ENCODE data around the gene CETP. TPM values are rescaled to one million over a fixed set of nuclear protein-coding genes. Genes with fewer than 3 reads are reported as not detected.
"Not testable (repeated sequence)": the region's sequence is repeated elsewhere in the genome, so short reads cannot be mapped to it uniquely, and the experiment has no call there.

CETP gene
- total RNA-seq, 4 donors from 2014 or later, result 0.52 to 0.79 TPM; not detected in 2

DNA sequence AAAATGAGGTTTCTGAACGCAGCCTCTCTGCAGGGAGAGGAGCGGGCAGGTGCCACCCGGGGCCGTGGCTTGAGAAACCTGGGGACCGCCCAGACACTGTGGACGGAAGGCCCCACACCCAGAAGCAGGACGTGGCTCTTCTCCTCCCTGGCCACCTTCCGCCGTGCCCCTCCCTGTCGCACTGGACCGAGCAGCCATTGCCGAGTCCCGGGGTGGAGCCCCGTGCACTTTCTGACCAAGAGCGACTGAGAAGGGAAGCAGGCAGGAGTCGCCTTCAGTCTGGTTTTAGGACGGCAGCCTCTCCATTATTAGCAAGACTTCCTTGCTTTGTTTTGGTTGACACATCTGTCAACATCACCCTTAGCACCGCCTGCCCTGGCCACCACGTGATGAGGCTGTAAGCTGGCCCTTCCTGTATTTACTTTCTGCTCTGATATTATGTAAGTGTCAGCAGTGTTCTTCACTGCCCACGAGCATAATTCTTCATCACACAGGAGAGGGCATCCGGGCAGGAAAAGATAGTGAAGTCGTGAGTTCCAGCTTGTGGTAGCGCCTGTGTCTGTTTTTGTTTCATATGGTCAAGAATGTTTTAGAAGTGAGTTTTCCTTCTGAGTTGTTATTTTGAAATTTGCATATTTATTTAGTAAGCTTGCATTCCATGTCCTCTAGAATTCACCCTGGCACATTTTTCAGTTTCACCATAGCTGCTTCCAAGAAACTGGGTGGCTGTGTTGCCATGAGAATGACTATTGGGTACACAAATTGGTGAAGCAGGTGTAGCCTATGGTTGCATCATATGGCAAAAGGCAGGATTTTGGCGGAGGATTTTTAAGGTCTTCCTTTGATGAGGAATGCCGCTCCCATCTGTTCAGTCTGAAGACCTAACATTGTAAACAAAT is 28.8 kb upstream of the CETP start:
- 1 to 2% methylated on average over 13 to 25 of the region's 25 CpGs for WGBS, 2 donors
- peak overlapping the region; percentile 99 for H3K4me3 ChIP-seq (ENCODE audit: low read depth, poor library complexity, severe bottlenecking)
- TF ChIP-seq CTCF (IDR thresholded peaks at IDR 0.05) (no peak), POLR2A (IDR thresholded peaks at IDR 0.05) (no peak)
- intact Hi-C loops (cut with DNase I; ENCODE audit: low total_unique reads), result no loop called here
- DNase-seq (ENCODE audit: low spot score in 2 of 2), result peak; percentile 89 to 95

DNA sequence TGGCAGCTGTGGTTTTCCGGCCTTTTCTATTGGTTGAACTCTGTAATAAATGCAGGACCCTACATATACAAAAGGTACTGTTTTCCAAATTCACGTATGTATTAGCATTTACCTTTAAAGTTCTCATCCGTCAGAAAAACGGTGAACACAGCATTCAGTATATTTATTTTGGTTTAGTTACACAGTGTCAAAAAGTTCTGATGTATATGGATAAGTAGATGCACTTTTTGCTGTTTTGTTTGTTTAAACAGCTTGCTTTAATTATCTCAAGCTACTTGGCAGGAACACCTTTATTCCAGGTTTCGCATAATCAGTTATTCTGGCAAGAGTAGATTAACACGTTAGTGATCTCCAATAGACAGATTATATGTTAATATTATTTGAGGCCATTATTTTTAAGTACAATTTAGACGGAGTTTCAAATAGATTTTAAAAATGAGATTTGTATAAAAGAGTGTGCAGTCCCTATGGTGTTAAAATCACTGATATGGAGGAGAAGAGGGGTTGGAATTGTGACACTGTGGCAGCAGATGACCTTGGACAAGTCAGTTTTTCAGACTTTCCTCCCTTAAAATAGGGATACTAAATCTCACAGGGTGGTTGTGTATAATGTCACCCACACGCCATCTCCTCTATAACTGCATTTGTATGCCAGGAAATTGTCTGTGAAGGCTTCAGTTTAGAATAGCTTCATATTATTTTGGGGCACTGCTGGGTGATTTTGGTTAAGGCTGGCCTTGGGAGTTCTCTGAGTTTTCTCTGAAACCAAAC is 27.7 kb upstream of the CETP start:
- no peak for DNase-seq (ENCODE audit: low spot score in 2 of 2)
- intact Hi-C loops (cut with DNase I; ENCODE audit: low total_unique reads), result no loop called here
- H3K4me3 ChIP-seq (ENCODE audit: low read depth, poor library complexity, severe bottlenecking), result no peak overlapping the region
- TF ChIP-seq CTCF (IDR thresholded peaks at IDR 0.05), result no peak
- TF ChIP-seq POLR2A (IDR thresholded peaks at IDR 0.05), result no peak
- 15 to 17% methylated on average over 8 of the region's 8 CpGs for WGBS, 2 donors

DNA sequence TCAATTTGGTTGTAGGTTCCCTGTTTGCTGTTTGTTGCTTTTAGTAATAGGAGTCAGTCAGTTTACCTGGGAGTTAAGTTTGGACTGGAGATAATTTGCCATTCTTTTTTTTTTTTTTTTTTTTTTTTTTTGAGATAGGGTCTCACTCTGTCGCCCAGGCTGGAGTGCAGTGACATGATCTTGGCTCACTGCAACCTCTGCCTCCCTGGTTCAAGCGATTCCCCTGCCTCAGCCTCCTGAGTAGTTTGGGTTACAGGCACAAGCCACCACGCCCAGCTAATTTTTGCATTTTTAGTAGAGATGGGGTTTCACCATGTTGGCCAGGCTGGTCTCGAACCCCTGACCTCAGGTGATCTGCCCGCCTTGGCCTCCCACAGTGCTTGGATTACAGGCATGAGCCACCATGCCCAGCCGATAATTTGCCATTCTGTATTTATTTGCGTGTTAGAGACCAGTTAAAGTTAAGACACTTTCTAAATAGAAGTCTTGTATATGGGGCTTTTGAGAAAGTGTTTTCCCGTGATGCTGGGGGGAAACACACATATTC is 27.1 kb upstream of the CETP start:
- intact Hi-C loops (cut with DNase I; ENCODE audit: low total_unique reads), result not testable (repeated sequence)

GRCh38 chr16:56935201-56935600 is 26.5 kb upstream of the CETP start:
- WGBS, 2 donors, result 46 to 48% methylated on average over 5 of the region's 5 CpGs
- TF ChIP-seq POLR2A (IDR thresholded peaks at IDR 0.05), result no peak
- TF ChIP-seq CTCF (IDR thresholded peaks at IDR 0.05), result no peak
- intact Hi-C loops (cut with DNase I; ENCODE audit: low total_unique reads), result no loop called here
- no peak for DNase-seq (ENCODE audit: low spot score in 2 of 2)
- no peak overlapping the region for H3K4me3 ChIP-seq (ENCODE audit: low read depth, poor library complexity, severe bottlenecking)

More for the DNA sequence above, 27.1 kb upstream of the CETP start:
- DNase-seq (ENCODE audit: low spot score in 2 of 2); H3K4me3 ChIP-seq (ENCODE audit: low read depth, poor library complexity, severe bottlenecking): not testable (repeated sequence)
- WGBS, 2 donors, result 42 to 63% methylated on average over 8 of the region's 8 CpGs

DNA sequence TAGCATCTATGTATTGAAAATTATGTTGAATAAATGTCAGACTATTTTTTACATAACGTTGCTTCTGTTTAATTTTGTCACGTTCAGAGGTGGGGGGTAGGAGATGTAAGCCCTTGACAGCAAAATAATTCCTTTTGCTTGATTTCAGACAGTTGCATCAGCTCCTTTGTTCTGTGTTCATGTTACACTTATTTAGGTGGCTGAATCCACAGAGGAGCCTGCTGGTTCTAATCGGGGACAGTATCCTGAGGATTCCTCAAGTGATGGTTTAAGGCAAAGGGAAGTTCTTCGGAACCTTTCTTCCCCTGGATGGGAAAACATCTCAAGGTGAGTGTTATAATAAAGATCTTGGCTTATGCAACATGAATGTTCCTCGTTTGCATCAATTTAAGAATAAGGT is 25.3 kb upstream of the CETP start:
- no peak for DNase-seq (ENCODE audit: low spot score in 2 of 2)
- 73 to 75% methylated on average over 5 of the region's 5 CpGs for WGBS, 2 donors
- no peak overlapping the region for H3K4me3 ChIP-seq (ENCODE audit: low read depth, poor library complexity, severe bottlenecking)
- TF ChIP-seq POLR2A (IDR thresholded peaks at IDR 0.05), result no peak
- no peak for TF ChIP-seq CTCF (IDR thresholded peaks at IDR 0.05)
- intact Hi-C loops (cut with DNase I; ENCODE audit: low total_unique reads), result no loop called here

DNA sequence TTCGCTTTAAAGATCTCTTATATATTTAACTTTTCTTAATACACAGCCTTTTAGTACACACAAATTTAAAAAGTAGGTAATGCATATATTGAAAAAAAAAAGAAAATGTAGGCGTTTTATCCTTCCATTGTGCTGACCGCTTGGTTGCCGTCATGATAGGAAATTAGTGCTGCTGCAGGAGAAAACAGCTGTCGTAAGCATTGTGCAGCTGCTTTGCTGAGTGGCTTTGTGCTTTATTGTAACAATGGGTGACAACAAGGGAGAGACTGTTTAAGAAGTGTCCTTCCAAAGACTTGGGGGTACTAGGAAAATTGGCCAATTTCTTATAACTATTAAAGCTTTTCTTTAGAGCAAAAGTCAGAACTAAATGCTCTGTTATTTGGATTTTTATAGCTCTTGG is 24.8 kb upstream of the CETP start:
- WGBS, 2 donors, result 85 to 89% methylated on average over 5 of the region's 5 CpGs
- intact Hi-C loops (cut with DNase I; ENCODE audit: low total_unique reads), result no loop called here
- no peak for TF ChIP-seq CTCF (IDR thresholded peaks at IDR 0.05)
- no peak for TF ChIP-seq POLR2A (IDR thresholded peaks at IDR 0.05)
- no peak for DNase-seq (ENCODE audit: low spot score in 2 of 2)
- no peak overlapping the region for H3K4me3 ChIP-seq (ENCODE audit: low read depth, poor library complexity, severe bottlenecking)

Measured in lower leg skin (tissue), 4 donors.